CD1c-positive myeloid dendritic cell (primary cell): ENCODE measurements around the gene GCGR.
A peak's percentile ranks its signal among the peaks of the same experiment; 100 is the strongest.

ENCODE experiments used
- DNase-seq: peaks from one replicate; pipeline ENCODE4 v3.0.0-alpha.2; 2016; ENCODE audit errors: extremely low spot score

GCGR gene

GRCh38 chr17:81846743-81847689 is 43.1 kb downstream of the GCGR start:
- DNase-seq: no peak

GRCh38 chr17:81849457-81849856 is 45.5 kb downstream of the GCGR start:
- no peak for DNase-seq

- DNase-seq: no peak
Observed at GRCh38 chr17:81851423-81851822, 47.5 kb downstream of the GCGR start.

- no peak for DNase-seq
Observed at GRCh38 chr17:81852237-81852636, 48.3 kb downstream of the GCGR start.

GRCh38 chr17:81854974-81855774 is 51.2 kb downstream of the GCGR start:
- no peak for DNase-seq

- no peak for DNase-seq
Observed at GRCh38 chr17:81858170-81858966, 54.4 kb downstream of the GCGR start.

- peak; percentile 28 for DNase-seq
Observed at GRCh38 chr17:81858967-81859905, 55.3 kb downstream of the GCGR start.

GRCh38 chr17:81859906-81860755 is 56.2 kb downstream of the GCGR start, which contains the start of gene P4HB:
TSS of gene P4HB (minus strand) at chr17:81860535. CDS start at chr17:81860471, 64 bp downstream.
- no peak for DNase-seq

GRCh38 chr17:81860756-81861568 is 57.0 kb downstream of the GCGR start:
- peak; percentile 100 for DNase-seq

- no peak for DNase-seq
Observed at GRCh38 chr17:81863123-81863675, 59.2 kb downstream of the GCGR start.
